ENCODE data around the gene YY1AP1.

- TF ChIP-seq SMC3 (IDR thresholded peaks at IDR 0.05; ENCODE audit: low read depth, low read length) (no peak), POLR2AphosphoS5 (IDR thresholded peaks at IDR 0.05; ENCODE audit: low read depth, low read length) (no peak), CTCF (IDR thresholded peaks at IDR 0.05) (no peak), TEAD4 (IDR thresholded peaks at IDR 0.05; ENCODE audit: borderline replicate concordance, insufficient read depth) (no peak), NRF1 (IDR thresholded peaks at IDR 0.05; ENCODE audit: low read depth, low read length) (no peak)
Measured at GRCh38 chr1:155691992-155692528, 3.5 kb upstream of the YY1AP1 start.

All from SK-N-SH (cell line).